Transverse colon (tissue), 4 donors: Measurements from ENCODE around the gene TNS3. TPM values are rescaled to one million over a fixed set of nuclear protein-coding genes. Genes with fewer than 3 reads are reported as not detected.

Source experiments
- DNase-seq: peaks from one replicate; pipeline ENCODE4 v3.0.0-alpha.2; 2019
- H3K27ac ChIP-seq, 4 donors: fragments of 200-600 bp; sonication (generic); 2 replicates each; pipeline ENCODE4 v1.5.1; 2016 to 2018; ENCODE audit warnings: inconsistent platforms in 4 of 4
- H3K27me3 ChIP-seq: fragments of 200-600 bp; sonication (generic); 2 replicates; pipeline ENCODE4 v1.5.1; 2017; ENCODE audit warnings: inconsistent platforms
- H3K36me3 ChIP-seq, 4 donors: fragments of 200-600 bp; sonication (generic); 2 replicates each; pipeline ENCODE4 v1.5.1; 2017 to 2019; ENCODE audit warnings: inconsistent platforms in 4 of 4
- H3K4me1 ChIP-seq, 4 donors: fragments of 200-600 bp; sonication (generic); 2 replicates each; pipeline ENCODE4 v1.5.1; 2017 to 2020; ENCODE audit warnings: inconsistent platforms in 4 of 4
- H3K4me3 ChIP-seq, 4 donors: fragments of 200-600 bp; sonication (generic); 1 replicate in 1 of 4; 2 replicates in 3 of 4; pipeline versions ENCODE4 v1.5.1 to v1.6.1; 2017 to 2019; ENCODE audit warnings: inconsistent platforms in 4 of 4
- H3K9me3 ChIP-seq, 2 donors: fragments of 200-600 bp; sonication (generic); 2 replicates each; pipeline ENCODE4 v1.5.1; 2017 to 2019; ENCODE audit warnings: inconsistent platforms in 2 of 2
- EP300 ChIP-seq: sonication (generic); formaldehyde crosslinking; IDR thresholded peaks from one replicate; pipeline ENCODE4 v1.6.1; 2017; ENCODE audit warnings: antibody characterized with exemption, low read depth
- POLR2A ChIP-seq: fragments of 450-650 bp; IDR thresholded peaks from one replicate; pipeline ENCODE4 v1.6.1; 2016; ENCODE audit warnings: antibody characterized with exemption, mild to moderate bottlenecking, moderate library complexity
- POLR2AphosphoS5 ChIP-seq, 3 donors: sonication (generic); formaldehyde crosslinking; IDR thresholded peaks; one replicate each; pipeline ENCODE4 v1.6.1; 2016; ENCODE audit warnings: antibody characterized with exemption in 3 of 3
- WGBS, 2 donors: methylation state at CpG; one replicate each; pipeline ENCODE4 v1.1.5; 2018; ENCODE audit warnings: low coverage in 1 of 2; 5-methylcytosine and 5-hydroxymethylcytosine counted together
- in situ Hi-C, 4 donors: fragments of 200-750 bp; cut with MboI; loops; one replicate each; pipeline versions ENCODE4 v1.15.0 to v1.15.1; 2017; ENCODE audit warnings: low sequenced_read_pairs in 3 of 4, low pct_ligation_motif_present in 1 of 4, low pct_unique_long_range_greater_than_20kb in 1 of 4
- intact Hi-C: fragments of 100-400 bp; cut with DNase I; formaldehyde crosslinking; loops from one replicate; pipeline ENCODE4 v1.15.1; 2023; ENCODE audit warnings: low total_unique reads
- total RNA-seq, 4 donors: library from RNA; depleted of rRNA; stranded (reverse); fragments of >200 nt; gene quantifications; one replicate each; pipeline ENCODE4 v1.1.0, GENCODE V29; 2016
- TF ChIP-seq, protein P1 (sequence below), 5 experiments: fragments of 200-600 bp in 3 of 5; fragments of 450-650 bp in 2 of 5; sonication (generic) in 3 of 5; IDR thresholded peaks; 1 replicate in 2 of 5; 2 replicates in 3 of 5; pipeline ENCODE4 v1.5.1; 2016 to 2017; ENCODE audit warnings: antibody characterized with exemption in 5 of 5, inconsistent platforms in 3 of 5, mild to moderate bottlenecking in 2 of 5, moderate library complexity in 1 of 5

Gene TNS3
- total RNA-seq, 4 donors from 2014 or later = 58.5 to 104 (median 72.7) TPM

DNA sequence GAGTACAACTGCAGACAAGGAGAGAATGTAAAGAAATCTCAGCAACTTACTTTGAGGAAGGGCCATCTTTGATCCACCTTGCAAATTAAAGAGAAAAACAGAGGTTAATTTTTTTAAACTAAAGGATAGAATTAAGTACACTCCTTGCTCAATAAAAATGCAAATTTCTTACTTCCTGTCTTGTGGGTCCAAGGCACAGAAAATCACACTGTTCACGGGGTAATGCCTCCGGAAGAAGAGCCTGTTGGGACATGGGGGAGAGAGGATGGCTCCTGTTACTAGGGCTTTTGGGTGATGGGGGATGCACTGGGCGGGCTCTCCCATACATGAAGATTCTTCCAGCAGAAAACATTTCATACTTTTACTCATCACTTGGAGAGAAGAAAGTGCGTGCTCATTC lies 301.8 kb downstream of the TNS3 start:
- Histone ChIP-seq H3K27me3 (no peaks in the 10 kb centered on the region), H3K4me1 (peaks cover 0 to 18% (median 8%) of the 10 kb centered on the region in 4 donors), H3K27ac (no peak overlapping the region), H3K36me3 (peaks cover 0 to 13% (median 3%) of the 10 kb centered on the region in 4 donors), H3K4me3 (no peak overlapping the region), H3K9me3 (no peaks in the 10 kb centered on the region)
- TF ChIP-seq POLR2A (no peak), EP300 (no peak), POLR2AphosphoS5 (IDR thresholded peaks at IDR 0.05) (no peak)
- TF ChIP-seq, protein P1, sequence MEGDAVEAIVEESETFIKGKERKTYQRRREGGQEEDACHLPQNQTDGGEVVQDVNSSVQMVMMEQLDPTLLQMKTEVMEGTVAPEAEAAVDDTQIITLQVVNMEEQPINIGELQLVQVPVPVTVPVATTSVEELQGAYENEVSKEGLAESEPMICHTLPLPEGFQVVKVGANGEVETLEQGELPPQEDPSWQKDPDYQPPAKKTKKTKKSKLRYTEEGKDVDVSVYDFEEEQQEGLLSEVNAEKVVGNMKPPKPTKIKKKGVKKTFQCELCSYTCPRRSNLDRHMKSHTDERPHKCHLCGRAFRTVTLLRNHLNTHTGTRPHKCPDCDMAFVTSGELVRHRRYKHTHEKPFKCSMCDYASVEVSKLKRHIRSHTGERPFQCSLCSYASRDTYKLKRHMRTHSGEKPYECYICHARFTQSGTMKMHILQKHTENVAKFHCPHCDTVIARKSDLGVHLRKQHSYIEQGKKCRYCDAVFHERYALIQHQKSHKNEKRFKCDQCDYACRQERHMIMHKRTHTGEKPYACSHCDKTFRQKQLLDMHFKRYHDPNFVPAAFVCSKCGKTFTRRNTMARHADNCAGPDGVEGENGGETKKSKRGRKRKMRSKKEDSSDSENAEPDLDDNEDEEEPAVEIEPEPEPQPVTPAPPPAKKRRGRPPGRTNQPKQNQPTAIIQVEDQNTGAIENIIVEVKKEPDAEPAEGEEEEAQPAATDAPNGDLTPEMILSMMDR (IDR thresholded peaks at IDR 0.05) = no peak
- DNase-seq = no peak
- in situ Hi-C loops (loop anchor here in 1 of 4 donors (25.0 kb wide), 1 partner anchor 532 kb away; no protein-coding TSS in a partner anchor), intact Hi-C loops (no loop called here)
- WGBS, 2 donors = 81 to 84% methylated on average over 4 of the region's 4 CpGs

DNA sequence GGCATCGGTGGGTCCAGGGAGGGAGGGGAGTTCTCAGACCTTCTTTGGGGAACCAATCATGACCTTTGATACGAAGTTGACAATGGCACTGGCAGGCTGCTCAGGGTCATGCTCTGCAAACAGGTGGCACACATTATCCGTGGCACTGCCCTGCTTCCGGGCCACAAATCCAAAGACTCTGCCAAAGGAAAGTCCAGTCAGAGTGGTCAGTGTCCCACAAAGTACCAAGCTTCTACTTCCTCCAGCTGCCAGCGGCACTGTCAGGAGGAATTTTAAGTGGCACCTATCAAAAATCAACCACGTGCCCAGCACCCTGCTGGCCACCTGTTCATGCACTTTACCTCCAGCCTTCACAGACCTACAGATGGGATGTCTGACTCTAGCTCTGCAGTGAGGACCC lies 303.9 kb downstream of the TNS3 start:
- Histone ChIP-seq H3K4me1 (peaks cover 0 to 5% (median 2%) of the 10 kb centered on the region in 4 donors), H3K27me3 (no peaks in the 10 kb centered on the region), H3K9me3 (no peaks in the 10 kb centered on the region), H3K4me3 (no peak overlapping the region), H3K36me3 (peaks cover 0 to 13% (median 3%) of the 10 kb centered on the region in 4 donors), H3K27ac (no peak overlapping the region)
- TF ChIP-seq POLR2A (no peak), EP300 (no peak)
- 90% methylated on average over 6 of the region's 6 CpGs; no CpG with 5 or more reads in 1 of the 2 donors for WGBS, 2 donors
- in situ Hi-C loops = loop anchor here in 1 of 4 donors (25.0 kb wide), 1 partner anchor 534 kb away; no protein-coding TSS in a partner anchor
- DNase-seq = no peak
- intact Hi-C loops = loop anchor here (5.0 kb wide), 1 partner anchor 144 kb away; no protein-coding TSS in a partner anchor

DNA sequence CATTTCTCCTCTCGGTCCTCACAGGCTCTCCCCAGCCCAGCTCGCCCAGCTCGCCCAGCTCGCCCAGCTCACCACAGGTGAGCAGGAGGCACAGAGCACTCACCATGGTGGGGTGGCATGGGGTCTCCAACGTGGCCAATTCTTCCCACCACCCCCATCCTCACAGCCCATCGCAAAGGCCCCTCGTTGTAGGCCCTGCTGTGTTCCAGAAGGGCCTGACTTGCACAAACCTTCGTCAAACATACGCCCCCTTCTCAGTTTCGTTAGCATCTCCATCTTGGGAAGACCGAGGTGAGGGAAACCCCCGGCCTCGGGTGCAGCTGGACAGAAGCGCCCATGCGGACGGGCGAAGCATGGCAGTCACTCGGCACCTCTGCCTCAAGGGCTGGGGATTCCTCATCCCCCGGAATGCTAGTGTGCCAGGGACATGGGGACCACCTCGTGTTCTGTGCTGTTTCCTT lies 304.6 kb downstream of the TNS3 start:
- no peak for DNase-seq

DNA sequence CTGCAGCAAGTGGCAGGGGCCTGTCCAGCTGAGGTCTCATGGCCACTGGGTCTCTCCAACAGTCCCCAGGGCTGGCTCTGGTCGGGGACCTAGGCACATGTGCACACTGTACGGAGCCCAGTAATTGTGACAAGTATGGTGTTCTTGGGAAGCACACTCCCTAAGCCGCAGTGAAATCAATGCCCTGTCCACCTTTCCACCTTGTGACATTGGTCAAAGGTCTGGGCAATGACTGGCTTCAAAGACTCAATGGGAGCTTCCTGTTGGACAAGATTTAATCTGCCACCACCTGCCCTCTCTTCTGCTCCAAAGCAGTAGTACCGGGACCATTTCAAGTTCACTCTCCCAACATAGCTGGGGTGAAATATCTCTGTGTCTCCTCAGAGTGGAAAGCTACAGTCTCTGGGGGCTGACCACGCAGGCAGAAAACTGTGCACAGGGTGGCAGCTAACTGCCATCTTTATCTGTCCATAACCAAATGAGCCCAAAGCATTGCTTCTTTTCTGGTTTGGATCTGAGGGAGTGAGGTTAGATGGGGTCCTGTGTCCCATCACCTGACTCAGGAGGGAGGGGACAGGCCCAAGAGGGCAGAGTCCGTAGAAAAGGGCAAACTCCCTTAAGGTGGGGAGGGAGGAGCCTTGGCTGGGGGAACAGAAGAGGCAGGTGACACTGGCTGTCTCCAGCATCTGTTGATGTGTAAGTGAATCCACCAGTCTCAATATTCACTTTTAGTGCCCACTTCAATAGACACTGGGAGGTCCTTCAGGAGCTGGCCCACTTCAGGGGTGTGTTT lies 307.7 kb downstream of the TNS3 start:
- Histone ChIP-seq H3K27ac (no peak overlapping the region), H3K4me3 (no peak overlapping the region), H3K36me3 (peaks cover 0 to 6% (median 0%) of the 10 kb centered on the region in 4 donors), H3K4me1 (no peaks in the 10 kb centered on the region), H3K27me3 (no peaks in the 10 kb centered on the region), H3K9me3 (no peaks in the 10 kb centered on the region)
- intact Hi-C loops (no loop called here), in situ Hi-C loops (loop anchor here in 1 of 4 donors (25.0 kb wide), 1 partner anchor 163 kb away; no protein-coding TSS in a partner anchor)
- DNase-seq = no peak
- TF ChIP-seq, protein P1 (IDR thresholded peaks at IDR 0.05) = no peak
- WGBS, 2 donors = 88% methylated on average over 4 of the region's 6 CpGs; no CpG with 5 or more reads in 1 of the 2 donors

More for the DNA sequence above, 304.6 kb downstream of the TNS3 start:
- no peak overlapping the region for H3K4me3 ChIP-seq
- no peaks in the 10 kb centered on the region for H3K9me3 ChIP-seq
- H3K27me3 ChIP-seq = no peaks in the 10 kb centered on the region
- peaks cover 0 to 13% (median 2%) of the 10 kb centered on the region in 4 donors for H3K36me3 ChIP-seq
- 85 to 87% methylated on average over 7 to 20 of the region's 20 CpGs for WGBS, 2 donors
- no peak overlapping the region for H3K27ac ChIP-seq
- H3K4me1 ChIP-seq = no peaks in the 10 kb centered on the region
- intact Hi-C loops = loop anchor here (5.0 kb wide), 1 partner anchor 145 kb away; no protein-coding TSS in a partner anchor
- in situ Hi-C loops = loop anchor here in 1 of 4 donors (25.0 kb wide), 1 partner anchor 535 kb away; no protein-coding TSS in a partner anchor
- TF ChIP-seq EP300 (no peak), POLR2A (no peak), POLR2AphosphoS5 (IDR thresholded peaks at IDR 0.05) (no peak)
- TF ChIP-seq, protein P1 (IDR thresholded peaks at IDR 0.05) = no peak
